ENCODE results near the gene DESI2.
A peak's percentile ranks its signal among the peaks of the same experiment; 100 is the strongest.
"Not testable (repeated sequence)": the region's sequence is repeated elsewhere in the genome, so short reads cannot be mapped to it uniquely, and the experiment has no call there.

Gene DESI2

GRCh38 chr1:244654108-244655038 lies 1.4 kb downstream of the DESI2 start:
- H3K4me3 ChIP-seq (replicated peaks; ENCODE audit: low read depth, low read length), result peak overlapping the region; percentile 77
- TF ChIP-seq CTCF (IDR thresholded peaks at IDR 0.05; ENCODE audit: low read length, missing control alignments), result no peak
- no peak for DNase-seq (ENCODE audit: low read depth)

- DNase-seq (ENCODE audit: low read depth), result no peak
- peak overlapping the region; percentile 77 for H3K4me3 ChIP-seq (replicated peaks; ENCODE audit: low read depth, low read length)
- TF ChIP-seq CTCF (IDR thresholded peaks at IDR 0.05; ENCODE audit: low read length, missing control alignments), result no peak
These were observed 2.3 kb downstream of the DESI2 start for GRCh38 chr1:244655186-244655585.

DNA sequence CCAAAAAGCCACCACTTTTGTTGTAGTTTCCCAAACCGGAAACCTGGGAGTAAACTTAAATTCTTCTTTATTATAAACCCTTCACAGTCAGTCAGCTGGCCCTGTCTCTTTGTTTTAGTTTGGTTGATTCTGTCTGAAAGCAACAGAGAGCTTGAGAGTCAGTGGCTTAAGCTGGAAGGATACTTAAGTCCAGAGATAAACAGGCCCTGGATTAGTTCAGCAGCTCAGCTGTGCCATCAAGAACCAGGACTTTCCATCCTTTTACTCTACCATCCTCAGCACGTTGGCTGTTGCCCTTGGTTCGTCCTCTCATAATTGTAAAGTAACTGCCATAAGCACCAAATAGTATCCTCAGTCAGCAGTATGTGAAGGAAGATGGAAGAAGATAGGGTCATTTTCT lies 4.5 kb downstream of the DESI2 start:
- no peak for TF ChIP-seq CTCF (IDR thresholded peaks at IDR 0.05; ENCODE audit: low read length, missing control alignments)
- no peak overlapping the region for H3K4me3 ChIP-seq (replicated peaks; ENCODE audit: low read depth, low read length)
- DNase-seq (ENCODE audit: low read depth), result no peak

- no peak overlapping the region for H3K4me3 ChIP-seq (replicated peaks; ENCODE audit: low read depth, low read length)
- TF ChIP-seq CTCF (IDR thresholded peaks at IDR 0.05; ENCODE audit: low read length, missing control alignments), result no peak
- no peak for DNase-seq (ENCODE audit: low read depth)
These were observed 6.8 kb downstream of the DESI2 start for GRCh38 chr1:244659694-244660093.

DNA sequence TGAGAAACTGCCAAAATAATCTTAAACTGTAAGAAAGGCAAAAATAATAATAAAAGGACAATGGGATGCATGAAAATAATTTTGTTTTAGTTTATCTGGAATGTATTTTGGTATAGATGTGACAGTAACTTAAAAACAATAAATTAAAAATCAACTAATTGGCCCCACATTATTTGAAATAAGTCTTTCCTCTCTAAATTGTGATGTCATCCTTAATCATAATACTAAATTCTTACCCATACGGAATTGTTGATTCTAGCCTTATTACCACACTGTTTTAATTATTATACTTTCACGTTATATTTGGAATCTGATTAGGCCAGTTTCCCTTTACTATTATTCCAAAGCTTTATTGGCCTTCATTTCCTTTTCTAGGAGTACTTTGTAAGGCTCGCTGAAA lies 7.7 kb downstream of the DESI2 start:
- H3K4me3 ChIP-seq (replicated peaks; ENCODE audit: low read depth, low read length), result no peak overlapping the region
- TF ChIP-seq CTCF (IDR thresholded peaks at IDR 0.05; ENCODE audit: low read length, missing control alignments), result no peak
- no peak for DNase-seq (ENCODE audit: low read depth)

DNA sequence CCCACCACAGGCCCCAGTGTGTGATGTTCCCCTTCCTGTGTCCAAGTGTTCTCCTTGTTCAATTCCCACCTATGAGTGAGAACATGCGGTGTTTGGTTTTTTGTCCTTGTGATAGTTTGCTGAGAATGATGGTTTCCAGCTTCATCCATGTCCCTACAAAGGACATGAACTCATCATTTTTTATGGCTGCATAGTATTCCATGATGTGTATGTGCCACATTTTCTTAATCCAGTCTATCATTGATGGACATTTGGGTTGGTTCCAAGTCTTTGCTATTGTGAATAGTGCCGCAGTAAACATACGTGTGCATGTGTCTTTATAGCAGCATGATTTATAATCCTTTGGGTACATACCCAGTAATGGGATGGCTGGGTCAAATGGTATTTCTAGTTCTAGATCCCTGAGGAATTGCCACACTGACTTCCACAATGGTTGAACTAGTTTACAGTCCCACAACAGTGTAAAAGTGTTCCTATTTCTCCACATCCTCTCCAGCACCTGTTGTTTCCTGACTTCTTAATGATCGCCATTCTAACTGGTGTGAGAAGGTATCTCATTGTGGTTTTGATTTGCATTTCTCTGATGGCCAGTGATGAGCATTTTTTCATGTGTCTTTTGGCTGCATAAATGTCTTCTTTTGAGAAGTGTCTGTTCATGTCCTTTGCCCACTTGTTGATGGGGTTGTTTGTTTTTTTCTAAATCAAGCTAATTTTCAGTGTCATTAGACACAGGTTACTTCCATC lies 8.8 kb downstream of the DESI2 start:
- not testable (repeated sequence) for H3K4me3 ChIP-seq (replicated peaks; ENCODE audit: low read depth, low read length); DNase-seq (ENCODE audit: low read depth)

- H3K4me3 ChIP-seq (replicated peaks; ENCODE audit: low read depth, low read length), result no peak overlapping the region
- TF ChIP-seq CTCF (IDR thresholded peaks at IDR 0.05; ENCODE audit: low read length, missing control alignments), result no peak
- DNase-seq (ENCODE audit: low read depth), result no peak
These were observed 9.7 kb downstream of the DESI2 start for GRCh38 chr1:244662599-244662998.
